ENCODE measurements around the gene DNASE2. TPM values are rescaled to one million over a fixed set of nuclear protein-coding genes. Genes with fewer than 3 reads are reported as not detected.
A peak's percentile ranks its signal among the peaks of the same experiment; 100 is the strongest.

Gene DNASE2
- total and polyA plus RNA-seq, 2 of the 8 experiments (the other 6 are each of a cell fraction or from before 2014, with no cell fraction given) = 33.2 to 48.2 TPM

- Histone ChIP-seq H3K9me3 (ENCODE audit: insufficient read depth in 2 of 2, low read depth in 1 of 2, low read length in 1 of 2) (no peaks in the 10 kb centered on the region), H3K18ac (ENCODE audit: extremely low read depth, low read length) (peak overlapping the region; percentile 60), H3K14ac (ENCODE audit: insufficient read length) (no peak overlapping the region), H2BK15ac (ENCODE audit: low read length) (no peak overlapping the region; the same call in 1 of the 2 replicates), H2BK20ac (ENCODE audit: low read length) (no peak overlapping the region), H3K4me3 (ENCODE audit: extremely low read depth in 1 of 4, insufficient read depth in 2 of 4, low read depth in 3 of 4, low read length in 4 of 4) (peak overlapping the region; percentile 42 to 64 (median 55)), H2AFZ (ENCODE audit: low read length) (peak overlapping the region; percentile 83; the same call in 1 of the 2 replicates), H3K4me2 (ENCODE audit: insufficient read depth in 1 of 2, low read depth in 2 of 2, low read length in 2 of 2) (peak overlapping the region; percentile 38 to 64), H4K5ac (ENCODE audit: insufficient read length, low read depth, low read length) (peak overlapping the region; percentile 35), H3K23me2 (ENCODE audit: low read depth, low read length) (peaks cover 2% of the 10 kb centered on the region; the same call in 1 of the 2 replicates), H2BK120ac (replicated peaks; ENCODE audit: low read depth, low read length) (no peak overlapping the region), H2AK5ac (ENCODE audit: low read depth, low read length) (no peak overlapping the region; the same call in 1 of the 2 replicates), H3K56ac (replicated peaks; ENCODE audit: insufficient read length, low read depth, low read length) (no peak overlapping the region), H2BK12ac (ENCODE audit: low read depth, low read length) (no peak overlapping the region), H4K8ac (ENCODE audit: extremely low read depth, insufficient read depth, low read length) (0 out of 2 replicates have a peak overlapping the region, but pooled peaks have one; percentile 71), H2BK5ac (ENCODE audit: low read depth, low read length) (peak overlapping the region; percentile 88), H3K4me1 (replicated peaks in 1 of 4; ENCODE audit: control insufficient read depth in 3 of 4, insufficient read depth in 4 of 4, low read length in 3 of 4) (peaks cover 0 to 8% (median 4%) of the 10 kb centered on the region in 4 experiments; a peak in 4 of 7 replicates), H3K79me2 (ENCODE audit: control insufficient read depth in 1 of 2, insufficient read depth in 2 of 2, low read length in 2 of 2) (no peaks in the 10 kb centered on the region), H3K79me1 (ENCODE audit: low read depth, low read length) (no peaks in the 10 kb centered on the region), H3K9ac (replicated peaks in 1 of 4; ENCODE audit: extremely low read depth in 1 of 4, low read depth in 3 of 4, low read length in 3 of 4) (peak overlapping the region in 1 of 4 experiments; percentile 25; a peak in 1 of 7 replicates), H3K4ac (replicated peaks; ENCODE audit: insufficient read length, low read depth, low read length) (no peak overlapping the region), H3K27ac (ENCODE audit: low read depth, low read length) (peak overlapping the region; percentile 26; the same call in 1 of the 2 replicates), H3K36me3 (ENCODE audit: control insufficient read depth in 2 of 4, insufficient read depth in 4 of 4, low read length in 3 of 4) (no peaks in the 10 kb centered on the region), H3K23ac (ENCODE audit: insufficient read length) (no peak overlapping the region), H4K20me1 (replicated peaks in 1 of 2; ENCODE audit: control insufficient read depth in 1 of 2, insufficient read depth in 2 of 2, low read length in 2 of 2) (peaks cover 0 to 2% of the 10 kb centered on the region in 2 experiments), H3K27me3 (replicated peaks in 1 of 4; ENCODE audit: control insufficient read depth in 3 of 4, extremely low read depth in 1 of 4, insufficient read depth in 3 of 4, low read length in 3 of 4) (no peaks in the 10 kb centered on the region), H4K91ac (replicated peaks; ENCODE audit: insufficient read length, low read length) (peak overlapping the region; percentile 22)
- ChIA-PET POLR2A (ENCODE audit: partially characterized antibody) (interaction anchor here (0.6 to 3.8 kb wide), 19 partner anchors 9 to 327 kb away, joined by 3 to 14 read pairs (median 4); partner anchors contain the start of genes DHPS, JUNB, MAN2B1 and RNASEH2A), CTCF (ENCODE audit: partially characterized antibody) (interaction anchor here (0.6 to 7.6 kb wide), 23 partner anchors 9 to 601 kb away, joined by 3 to 89 read pairs (median 4); partner anchors contain the start of genes PRDX2, RAD23A, RNASEH2A and RTBDN)
- 13% methylated on average over 29 of the region's 46 CpGs; no CpG with 5 or more reads in 1 of the 2 experiments for WGBS, 2 experiments (ENCODE audit: extremely low coverage in 1 of 2, insufficient coverage in 1 of 2, insufficient read length in 1 of 2, insufficient replicate concordance in 2 of 2, low coverage in 1 of 2, low lambda C conversion rate in 2 of 2, missing lambda C conversion rate in 1 of 2)
- DNase-seq (ENCODE audit: low read depth in 1 of 2, low spot score in 2 of 2) (peak in 1 of 2 experiments; percentile 98), FAIRE-seq (peak; percentile 62)
- peak; percentile 55; the same call in 1 of the 2 replicates for TF ChIP-seq CREB1 (IDR thresholded peaks at IDR 0.05)
- no peak for TF ChIP-seq NRF1 (IDR thresholded peaks at IDR 0.05; ENCODE audit: low read depth, low read length)
- TF ChIP-seq SIRT6 (IDR thresholded peaks at IDR 0.05; ENCODE audit: low read length) = no peak
- no peak for TF ChIP-seq HDAC6 (IDR thresholded peaks at IDR 0.05; ENCODE audit: low read depth, low read length)
- TF ChIP-seq EP300 (IDR thresholded peaks at IDR 0.05; ENCODE audit: borderline replicate concordance in 1 of 2, low read depth in 2 of 2, low read length in 2 of 2) = no peak
- TF ChIP-seq NANOG (IDR thresholded peaks at IDR 0.05; ENCODE audit: insufficient read depth, low read depth, low read length, poor library complexity, severe bottlenecking) = no peak
- TF ChIP-seq TCF12 (IDR thresholded peaks at IDR 0.05; ENCODE audit: low read depth, low read length) = 0 out of 2 replicates have a peak, but pooled peaks have one; percentile 2
- no peak for TF ChIP-seq SRF (IDR thresholded peaks at IDR 0.05; ENCODE audit: low read depth, low read length)
- no peak for TF ChIP-seq HDAC2 (IDR thresholded peaks at IDR 0.05; ENCODE audit: borderline replicate concordance in 1 of 2, low read depth in 2 of 2, low read length in 2 of 2)
- TF ChIP-seq CHD1 (IDR thresholded peaks at IDR 0.05; ENCODE audit: low read depth, low read length) = no peak
These were observed 55.8 kb downstream of the DNASE2 start for GRCh38 chr19:12825254-12826131.

Data from H1 (cell line).